Mammary epithelial cell (primary cell): ENCODE data around the gene SOX15.

Experiments
- CTCF ChIP-seq, 2 donors: IDR thresholded peaks in 1 of 2; conservative IDR thresholded peaks in 1 of 2; 2 replicates each; pipeline ENCODE4 v1.5.1; 2011 to 2012; ENCODE audit warnings: inconsistent platforms in 2 of 2, low read length in 2 of 2, mild to moderate bottlenecking in 2 of 2, control low read depth in 1 of 2, low read depth in 1 of 2; ENCODE audit not compliant: insufficient read depth in 1 of 2; ENCODE audit errors: extremely low read depth in 1 of 2
- EZH2 ChIP-seq: IDR thresholded peaks from 2 replicates; pipeline ENCODE4 v1.6.1; 2012; ENCODE audit warnings: low read length, inconsistent platforms, borderline replicate concordance

- no peak for TF ChIP-seq CTCF (conservative IDR thresholded peaks at IDR 0.05 in 1 of 2, IDR thresholded peaks at IDR 0.05 in 1 of 2; ENCODE audit: extremely low read depth in 1 of 2, insufficient read depth in 1 of 2, low read depth in 1 of 2, low read length in 2 of 2)
- no peak for TF ChIP-seq EZH2
Measured at GRCh38 chr17:7552621-7553051, 37.3 kb downstream of the SOX15 start.
